Stimulated activated CD4-positive, alpha-beta T cell treated with anti-CD3 and anti-CD28 coated beads, Interleukin-12 subunit alpha, Interleukin-12 subunit beta, amount 100 ng/mL, for 24 hours (primary cell): ENCODE measurements around the gene POLR1G.

Experiments
- DNase-seq, 2 experiments: peaks; one replicate each; pipeline ENCODE4 v3.0.0-alpha.2; 2020; ENCODE audit warnings: low read depth in 2 of 2

Gene POLR1G

GRCh38 chr19:45406226-45407090, at the start of gene POLR1G:
Gene POLR1G, plus strand, starts transcription at chr19:45406644. Its CDS starts 53 bp downstream, at chr19:45406697.
- peak; percentile 73 to 74 for DNase-seq

GRCh38 chr19:45356760-45357444, 49.5 kb upstream of the POLR1G start:
- DNase-seq, result no peak

GRCh38 chr19:45357445-45357783, 49.0 kb upstream of the POLR1G start:
- no peak for DNase-seq

- DNase-seq, result no peak
Observed at GRCh38 chr19:45358213-45358792, 48.1 kb upstream of the POLR1G start.

- DNase-seq, result no peak
Observed at GRCh38 chr19:45361608-45362007, 44.8 kb upstream of the POLR1G start.

- no peak for DNase-seq
Observed at GRCh38 chr19:45362291-45362690, 44.2 kb upstream of the POLR1G start.

GRCh38 chr19:45363861-45364459, 42.5 kb upstream of the POLR1G start:
- DNase-seq, result no peak

- DNase-seq, result no peak
Observed at GRCh38 chr19:45364696-45365095, 41.7 kb upstream of the POLR1G start.

- no peak for DNase-seq
Observed at GRCh38 chr19:45368127-45368526, 38.3 kb upstream of the POLR1G start.

GRCh38 chr19:45368737-45369340, 37.6 kb upstream of the POLR1G start:
- DNase-seq, result no peak

- peak; percentile 100 for DNase-seq
Observed at GRCh38 chr19:45370410-45371204, 35.8 kb upstream of the POLR1G start, which contains the start of gene ERCC2. Gene ERCC2, minus strand, starts transcription at chr19:45370573. Its CDS starts 33 bp downstream, at chr19:45370540.

GRCh38 chr19:45376045-45376724, 30.3 kb upstream of the POLR1G start:
- no peak for DNase-seq

GRCh38 chr19:45380107-45380506, 26.3 kb upstream of the POLR1G start:
- no peak for DNase-seq

- no peak for DNase-seq
Observed at GRCh38 chr19:45382426-45382825, 24.0 kb upstream of the POLR1G start.

- no peak for DNase-seq
Observed at GRCh38 chr19:45385392-45386221, 20.8 kb upstream of the POLR1G start.

- DNase-seq, result no peak
Observed at GRCh38 chr19:45391346-45391745, 15.1 kb upstream of the POLR1G start.

GRCh38 chr19:45391871-45392665, 14.4 kb upstream of the POLR1G start:
- DNase-seq, result no peak

- DNase-seq, result no peak
Observed at GRCh38 chr19:45395821-45396617, 10.4 kb upstream of the POLR1G start.
